ENCODE measurements around the gene SLC25A40.

- TF ChIP-seq CTCF (IDR thresholded peaks at IDR 0.05) (no peak), POLR2A (IDR thresholded peaks at IDR 0.05) (no peak)
Observed at GRCh38 chr7:87877366-87878040, 1.3 kb upstream of the SLC25A40 start.
